ENCODE measurements around the gene LSM14A.
"Not testable (repeated sequence)": the region's sequence is repeated elsewhere in the genome, so short reads cannot be mapped to it uniquely, and the experiment has no call there.

The LSM14A gene

DNA sequence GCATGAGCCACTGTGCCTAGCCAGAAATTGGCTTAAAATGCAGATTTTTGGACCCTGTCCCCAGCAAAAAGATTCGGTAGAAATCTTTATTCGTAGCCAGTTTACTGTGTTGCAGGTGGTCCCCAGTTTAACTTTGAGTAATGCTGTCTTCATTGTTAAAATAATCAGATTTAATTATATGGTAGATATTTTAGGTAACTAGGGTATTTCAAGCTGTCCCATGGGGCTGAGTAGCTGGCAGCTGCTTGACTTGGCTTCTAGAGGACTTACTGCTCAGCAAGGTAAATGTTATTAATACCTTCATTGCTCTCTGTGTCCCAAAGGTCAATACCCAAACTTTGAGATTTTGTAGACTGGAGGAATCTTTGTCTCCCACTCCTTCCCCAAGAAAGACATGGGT is 21.1 kb downstream of the LSM14A start:
- DNase-seq: no peak

DNA sequence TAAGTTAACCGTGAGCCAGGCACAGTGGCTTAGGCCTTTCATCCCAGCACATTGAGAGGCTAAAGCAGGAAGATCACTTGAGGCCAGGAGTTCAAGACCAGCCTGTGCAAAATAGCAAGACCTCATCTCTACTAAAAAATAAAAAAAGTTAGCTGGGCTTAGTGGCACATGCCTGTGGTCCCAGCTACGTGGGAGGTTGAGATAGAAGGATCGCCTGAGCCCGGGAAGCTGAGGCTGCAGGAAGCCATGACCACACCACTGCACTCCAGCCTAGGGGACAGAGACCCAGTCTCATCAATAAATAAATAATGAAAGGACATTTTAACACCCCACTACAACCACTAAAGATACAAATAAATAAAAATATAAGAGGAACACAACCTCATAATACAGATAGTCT is 21.6 kb downstream of the LSM14A start:
- no peak for DNase-seq

DNA sequence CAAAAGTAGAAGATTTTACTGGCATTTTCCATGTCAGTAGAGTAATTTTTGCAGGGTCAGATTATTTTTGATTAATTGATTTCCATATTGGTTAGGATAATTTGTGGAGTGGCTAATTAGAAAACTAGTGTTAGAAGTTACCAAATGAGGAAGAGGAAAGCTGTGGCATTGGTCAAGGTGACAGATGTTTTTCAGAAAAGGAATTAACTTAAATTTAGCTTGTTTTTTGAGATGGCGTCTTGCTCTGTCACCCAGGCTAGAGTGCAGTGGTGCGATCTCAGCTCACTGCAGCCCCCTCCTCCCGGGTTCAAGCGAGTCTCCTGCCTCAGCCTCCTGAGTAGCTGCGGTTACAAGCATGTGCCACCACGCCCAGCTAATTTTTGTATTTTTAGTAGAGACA is 28.8 kb downstream of the LSM14A start:
- DNase-seq: no peak

DNA sequence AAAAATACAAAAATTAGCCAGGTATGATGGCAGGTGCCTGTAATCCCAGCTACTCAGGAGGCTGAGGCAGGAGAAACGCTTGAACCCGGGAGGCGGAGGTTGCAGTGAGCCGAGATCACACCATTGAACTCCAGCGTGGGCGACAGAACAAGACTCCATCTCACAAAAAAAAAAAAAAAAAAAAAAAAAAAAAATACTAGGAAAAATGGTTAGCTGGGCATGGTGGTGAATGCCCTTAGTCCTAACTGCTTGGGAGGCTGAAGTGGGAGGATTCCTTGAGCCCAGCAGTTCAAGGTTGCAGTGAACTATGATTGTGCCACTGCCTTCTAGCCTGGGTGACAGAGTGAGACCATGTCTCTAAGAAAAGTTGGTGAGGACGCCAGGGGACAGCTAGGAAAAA is 33.0 kb downstream of the LSM14A start:
- DNase-seq: not testable (repeated sequence)

DNA sequence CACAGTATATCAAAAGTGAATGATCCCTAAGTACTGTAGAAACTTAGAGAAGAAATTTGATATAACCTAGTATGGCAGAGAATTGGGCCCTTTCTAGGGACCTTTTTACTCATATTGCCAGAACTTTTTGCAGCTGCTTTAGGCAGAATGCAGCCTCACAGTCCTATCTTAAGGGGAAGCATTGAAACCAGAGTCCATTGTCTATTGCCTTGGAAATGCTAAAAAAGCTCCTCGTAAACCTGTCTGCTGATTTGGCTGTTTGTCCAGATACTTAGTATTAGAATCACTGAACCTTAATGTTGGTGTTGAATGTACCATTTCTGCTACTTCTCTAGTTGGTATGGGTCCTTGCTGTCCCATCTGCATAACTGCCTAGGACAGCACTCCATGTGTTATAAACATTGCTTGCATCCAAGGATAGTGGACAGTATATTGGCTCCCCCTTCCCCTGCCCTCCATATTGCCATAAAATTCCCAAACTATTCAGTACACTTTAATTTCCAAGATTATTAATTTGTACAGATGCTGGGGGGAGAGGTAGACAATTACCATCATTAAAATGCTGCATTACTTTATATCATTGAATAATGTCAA is 36.1 kb downstream of the LSM14A start:
- DNase-seq: no peak

DNA sequence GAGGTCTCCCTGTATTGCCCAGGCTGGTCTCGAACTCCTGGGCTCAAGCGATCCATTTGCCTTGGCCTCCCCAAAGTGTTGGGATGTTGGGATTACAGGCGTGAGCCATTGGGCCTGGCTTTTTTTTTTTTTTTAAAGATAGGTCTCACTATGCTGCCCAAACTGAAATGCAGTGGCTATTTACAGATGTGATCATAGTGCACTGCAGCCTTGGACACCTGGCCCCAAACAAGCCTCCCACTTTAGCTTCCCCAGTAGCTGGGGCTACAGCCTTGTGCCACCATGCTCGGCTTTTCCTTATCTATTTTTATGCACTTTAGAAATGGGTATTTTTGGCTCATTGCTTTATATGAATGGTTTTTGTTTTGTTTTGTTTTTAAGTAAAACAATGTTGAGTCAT is 37.4 kb downstream of the LSM14A start:
- DNase-seq: no peak

DNA sequence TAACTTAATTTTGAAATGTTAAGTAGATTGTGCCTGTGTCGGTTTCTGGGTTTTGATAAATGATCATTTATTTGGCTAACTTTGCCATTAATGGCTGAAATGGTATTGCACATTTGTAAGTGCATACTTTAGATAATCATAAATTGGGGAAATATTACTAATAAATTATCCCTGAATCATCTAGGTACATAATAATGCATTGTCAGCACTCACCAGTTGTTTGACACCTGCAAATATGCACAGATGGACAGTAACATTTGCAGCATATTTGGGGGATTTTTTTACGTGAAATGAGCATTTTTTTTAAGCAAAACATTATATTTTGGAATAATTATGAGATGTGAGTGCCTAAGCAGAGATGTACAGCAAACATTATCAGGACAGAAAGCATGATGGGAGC is 41.0 kb downstream of the LSM14A start:
- no peak for DNase-seq

DNA sequence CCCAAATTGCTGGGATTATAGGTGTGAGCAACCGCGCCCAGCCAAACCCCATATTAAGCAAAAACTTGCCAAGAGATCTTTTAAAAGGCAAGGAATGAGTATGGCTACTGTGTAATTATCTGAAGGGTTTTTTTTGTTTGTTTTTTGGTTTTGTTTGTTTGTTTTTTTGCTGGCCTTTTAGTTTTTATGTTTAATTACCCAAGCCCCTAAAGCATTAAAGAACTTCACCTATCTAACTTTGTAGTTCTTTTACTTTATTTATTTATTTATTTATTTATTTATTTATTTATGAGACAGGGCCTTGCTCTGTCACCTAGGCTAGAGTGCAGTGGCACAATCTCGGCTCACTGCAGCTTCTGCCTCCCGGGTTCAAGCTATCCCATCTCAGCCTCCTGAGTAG is 41.7 kb downstream of the LSM14A start:
- DNase-seq: no peak

DNA sequence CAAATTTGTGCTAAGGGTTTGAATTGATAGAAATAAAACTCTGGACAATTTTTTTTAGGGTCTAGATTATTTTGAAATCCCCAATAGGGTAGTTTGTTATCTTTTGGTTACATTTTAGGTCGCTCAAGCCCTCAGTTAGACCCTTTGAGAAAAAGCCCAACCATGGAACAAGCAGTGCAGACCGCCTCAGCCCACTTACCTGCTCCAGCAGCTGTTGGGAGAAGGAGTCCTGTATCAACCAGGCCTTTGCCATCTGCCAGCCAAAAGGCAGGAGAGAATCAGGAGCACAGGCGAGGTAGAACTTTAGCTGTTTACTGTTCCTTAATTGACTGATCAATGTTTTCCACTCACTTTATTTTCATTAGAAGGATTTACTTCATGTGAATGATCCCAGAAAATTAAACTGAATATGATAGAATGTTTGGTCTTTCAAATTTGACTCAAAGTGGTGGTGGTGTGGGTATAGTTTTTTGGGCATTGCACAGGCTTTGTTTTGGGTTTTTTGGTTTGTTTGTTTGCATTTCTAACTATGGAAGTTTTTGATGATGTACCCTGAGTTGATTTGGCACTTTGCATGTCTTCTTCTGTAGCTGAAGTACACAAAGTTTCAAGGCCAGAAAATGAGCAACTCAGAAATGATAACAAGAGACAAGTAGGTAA is 42.8 kb downstream of the LSM14A start:
- no peak for DNase-seq

DNA sequence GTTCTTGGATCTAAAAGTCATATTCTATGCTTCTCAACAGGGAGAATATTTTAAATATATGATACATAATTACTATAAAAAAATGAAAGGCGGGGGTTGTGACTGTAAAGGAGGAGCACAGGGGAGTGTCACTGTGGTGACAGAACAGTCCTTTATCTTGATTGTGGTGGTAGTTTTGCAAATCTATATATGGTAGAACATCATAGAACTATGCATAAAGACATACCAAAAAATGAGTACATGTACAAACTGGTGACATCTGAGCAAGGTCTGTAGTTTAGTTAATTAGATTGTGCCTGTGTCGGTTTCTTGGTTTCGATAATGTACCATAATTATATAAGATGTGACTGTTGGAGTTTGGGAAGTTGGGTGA is 43.3 kb downstream of the LSM14A start:
- no peak for DNase-seq

DNA sequence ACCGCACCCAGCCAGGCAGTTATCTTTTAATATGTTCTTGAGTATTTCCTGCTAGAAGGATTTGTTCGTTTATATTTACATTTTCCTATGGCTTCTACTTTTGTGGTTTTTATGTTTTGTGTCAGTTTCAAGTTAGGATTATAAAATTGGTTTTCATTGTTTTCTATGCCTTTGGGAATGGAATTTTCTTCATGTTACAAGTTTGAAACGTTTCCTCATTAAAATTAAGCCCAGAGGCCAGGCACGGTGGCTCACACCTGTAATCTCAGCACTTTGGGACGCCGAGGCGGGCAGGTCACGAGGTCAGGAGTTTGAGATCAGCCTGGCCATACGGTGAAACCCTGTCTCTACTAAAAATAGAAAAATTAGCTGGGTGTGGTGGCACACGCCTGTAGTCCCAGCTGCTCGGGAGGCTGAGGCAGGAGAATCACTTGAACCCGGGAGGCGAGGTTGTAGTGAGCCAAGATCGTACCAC is 44.5 kb downstream of the LSM14A start:
- DNase-seq: not testable (repeated sequence)

DNA sequence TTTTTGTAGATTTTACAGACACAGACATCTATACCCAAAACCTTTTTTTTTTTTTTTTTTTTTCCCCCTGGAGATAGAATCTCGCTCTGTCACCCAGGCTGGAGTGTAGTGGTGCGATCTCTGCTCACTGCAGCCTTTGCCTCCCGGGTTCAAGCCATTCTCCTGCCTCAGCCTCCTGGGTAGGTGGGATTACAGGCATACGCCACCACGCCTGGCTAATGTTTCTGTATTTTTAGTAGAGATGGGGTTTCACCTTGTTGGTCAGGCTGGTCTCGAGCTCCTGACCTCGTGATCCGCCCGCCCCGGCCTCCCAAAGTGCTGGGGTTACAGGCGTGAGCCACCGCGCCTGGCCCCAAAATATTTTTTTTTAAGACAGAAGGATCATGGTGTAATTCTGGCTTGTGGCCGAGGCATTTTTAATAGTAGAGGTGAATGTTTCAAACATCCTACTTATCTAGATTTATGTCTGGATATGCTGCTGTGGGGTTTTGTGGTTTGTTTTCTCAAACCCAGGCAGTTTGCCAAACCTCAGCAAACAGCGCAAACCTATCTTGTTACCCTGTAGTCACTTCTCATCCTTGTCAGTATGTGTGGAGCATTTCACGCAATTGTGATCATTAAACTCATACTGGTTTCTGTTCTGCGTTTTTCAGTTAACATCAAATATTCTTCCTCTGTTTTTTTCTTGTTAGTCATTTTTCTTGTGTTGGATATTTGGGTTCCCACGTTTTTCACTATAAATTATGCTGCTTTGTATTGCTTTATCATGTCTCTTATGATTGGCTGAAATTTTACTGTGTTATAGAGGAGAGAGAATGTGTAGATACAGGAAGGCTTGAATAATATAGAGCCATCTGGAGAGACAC is 45.9 kb downstream of the LSM14A start:
- peak; percentile 65 for DNase-seq

DNA sequence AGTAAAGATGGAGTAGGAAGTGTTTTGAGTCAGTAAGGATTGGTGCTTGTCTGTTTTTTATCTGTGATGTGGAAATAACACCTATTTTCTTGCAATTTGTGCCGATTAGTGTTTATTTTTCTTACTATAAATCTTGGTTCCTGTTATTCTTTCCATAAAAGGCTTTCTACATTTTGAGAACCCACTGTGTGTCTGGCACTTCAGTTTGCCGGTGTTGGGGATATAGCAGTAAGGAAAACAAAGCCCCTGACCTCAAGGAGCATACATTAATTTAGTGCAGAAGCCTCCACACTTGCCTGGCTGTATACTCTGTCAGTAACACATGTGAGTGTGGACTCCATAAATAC is 46.5 kb downstream of the LSM14A start:
- DNase-seq: no peak

DNA sequence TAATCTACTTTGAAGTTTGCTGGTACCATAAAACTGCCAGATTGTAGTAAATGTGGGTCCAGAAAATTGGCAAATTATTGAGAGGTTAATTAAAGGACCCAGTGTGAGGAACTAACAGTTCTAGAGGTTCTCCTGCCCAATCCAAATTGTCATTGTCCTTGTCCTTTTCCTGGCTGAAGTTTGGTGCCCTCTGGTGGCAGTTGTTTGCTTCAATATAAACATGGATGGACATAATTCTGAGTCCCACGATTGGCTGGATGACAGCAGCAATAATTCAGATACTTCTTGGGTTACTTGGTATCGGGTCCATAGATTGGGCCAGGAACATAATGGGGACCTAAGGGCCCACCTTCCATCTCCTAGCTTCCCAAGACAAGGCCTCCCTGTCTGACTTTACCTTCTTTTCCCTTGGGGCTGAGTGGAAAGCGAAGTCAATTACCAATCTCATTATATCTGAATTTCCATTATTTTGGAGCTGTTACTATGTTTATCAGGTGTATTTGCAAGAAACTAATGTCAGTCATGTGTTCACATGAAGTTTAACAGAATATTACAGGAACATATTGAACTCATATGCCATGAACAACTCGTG is 48.3 kb downstream of the LSM14A start:
- DNase-seq: peak; percentile 75

DNA sequence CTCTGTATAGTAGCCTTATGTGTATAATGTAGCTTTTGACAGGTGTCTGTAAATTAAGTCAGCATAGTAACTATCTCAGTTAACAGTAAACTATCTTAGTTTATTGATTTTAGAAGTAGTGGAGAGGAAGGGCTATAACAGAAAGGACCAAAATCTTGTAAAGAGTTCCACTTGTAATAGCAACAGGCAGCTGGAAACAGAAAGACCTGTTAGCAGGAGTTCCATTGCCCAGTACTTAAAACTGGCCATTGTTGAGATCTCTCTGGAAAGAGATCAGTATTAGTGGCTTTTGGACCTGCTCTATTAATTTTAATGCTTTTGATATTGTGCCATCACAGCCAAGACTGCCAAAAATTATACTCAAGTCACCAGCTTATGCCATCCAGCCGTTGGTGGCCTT is 50.1 kb downstream of the LSM14A start:
- no peak for DNase-seq

DNA sequence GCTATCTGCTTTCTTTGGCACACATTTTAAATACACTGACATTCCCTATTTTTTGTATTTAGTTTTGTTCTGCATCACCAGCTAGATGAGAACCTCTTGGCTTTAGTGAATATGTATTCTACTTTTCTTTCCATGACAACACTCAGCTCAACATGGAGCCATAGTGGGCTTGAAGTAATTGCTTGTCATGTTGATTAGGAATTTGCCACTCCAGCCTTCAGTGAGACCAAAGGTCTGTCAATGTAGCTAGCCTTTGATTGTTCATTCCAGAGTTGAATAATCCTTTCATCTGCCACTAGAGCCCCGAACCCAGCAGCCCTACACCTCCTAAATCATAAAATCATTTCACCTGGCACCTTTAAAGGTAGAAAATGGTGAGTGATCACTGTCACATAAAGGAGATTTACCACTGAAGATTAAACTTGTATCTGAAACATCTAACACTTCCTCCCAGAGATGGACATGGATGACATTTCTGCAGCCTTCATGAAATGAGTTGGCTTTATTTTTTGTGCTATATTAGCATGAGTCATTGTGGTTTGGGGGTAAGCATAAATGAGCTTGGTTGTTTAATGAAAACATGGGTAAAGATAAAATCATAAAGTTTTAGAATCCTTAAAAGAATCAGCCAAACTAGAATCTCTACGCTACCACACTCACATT is 52.8 kb downstream of the LSM14A start:
- no peak for DNase-seq

DNA sequence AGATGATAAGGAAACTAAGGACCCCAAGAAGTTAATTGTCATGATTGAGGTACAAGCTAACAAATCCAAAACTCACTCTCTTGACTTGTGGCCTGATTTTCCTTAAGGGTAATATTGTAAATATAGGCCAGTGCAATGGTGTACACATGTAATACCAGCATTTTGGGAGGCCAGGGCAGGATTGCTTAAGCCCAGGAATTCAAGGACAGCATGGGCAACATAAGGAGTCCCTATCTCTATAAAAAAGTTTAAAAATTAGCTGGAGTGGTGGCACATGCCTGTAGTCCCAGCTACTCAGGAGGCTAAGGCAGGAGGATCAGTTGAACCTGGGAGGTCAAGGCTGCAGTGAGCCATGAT is 53.3 kb downstream of the LSM14A start:
- DNase-seq: no peak

DNA sequence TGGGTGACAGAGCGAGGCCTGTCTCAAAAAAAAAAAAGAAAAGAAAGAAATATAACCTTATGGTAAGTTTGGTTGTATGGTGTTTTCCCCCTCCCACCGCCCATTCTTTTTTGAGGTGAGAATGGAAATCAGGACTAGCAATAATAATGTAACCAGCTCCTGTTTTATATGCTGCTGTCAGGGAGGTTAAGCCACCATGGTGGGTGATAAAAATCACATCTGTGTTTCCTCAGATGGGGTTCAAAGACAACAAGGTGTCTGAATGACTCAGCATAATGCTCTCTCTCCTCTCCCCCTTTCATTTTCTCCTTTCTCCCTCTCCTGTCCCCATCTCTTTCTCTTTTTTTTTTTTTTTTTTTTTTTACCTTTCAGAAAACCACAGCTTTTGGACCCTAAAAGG is 53.7 kb downstream of the LSM14A start:
- no peak for DNase-seq

DNA sequence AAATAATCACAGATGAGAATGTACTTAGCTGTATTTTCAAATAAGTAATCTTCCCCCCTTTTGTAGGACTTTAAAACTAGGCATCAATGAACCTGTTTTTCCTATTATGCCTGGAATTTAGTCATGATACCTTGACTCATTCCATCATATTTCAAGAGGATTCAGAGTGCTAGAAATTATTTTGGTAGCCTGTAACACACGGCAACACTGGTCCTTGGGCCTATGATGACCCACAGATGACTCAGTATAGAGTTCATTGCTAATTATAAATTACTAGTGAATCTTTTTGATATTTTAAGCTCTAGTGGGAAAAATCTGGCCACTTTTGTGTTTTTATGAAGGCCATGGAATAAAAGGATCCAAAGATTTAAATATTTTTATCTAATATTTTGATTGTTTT is 56.0 kb downstream of the LSM14A start:
- no peak for DNase-seq

DNA sequence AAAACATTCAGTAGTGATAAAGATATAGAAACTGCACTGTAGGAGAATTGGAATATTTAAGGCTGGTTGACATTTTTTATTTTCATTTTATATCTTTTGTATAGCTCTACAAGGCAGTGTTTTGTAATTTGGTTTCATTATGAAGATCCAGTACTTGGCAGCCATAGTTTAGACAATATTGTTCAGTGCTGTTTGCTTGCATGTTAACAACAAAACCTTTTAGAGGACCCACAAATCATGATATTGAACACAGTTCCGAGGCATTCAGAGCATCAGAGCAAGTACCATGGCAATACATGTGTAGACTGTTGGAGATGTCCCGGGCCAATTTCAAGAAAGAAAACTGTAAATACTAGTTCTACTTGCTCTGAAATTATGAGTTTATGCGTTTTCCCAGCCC is 56.5 kb downstream of the LSM14A start:
- no peak for DNase-seq

DNA sequence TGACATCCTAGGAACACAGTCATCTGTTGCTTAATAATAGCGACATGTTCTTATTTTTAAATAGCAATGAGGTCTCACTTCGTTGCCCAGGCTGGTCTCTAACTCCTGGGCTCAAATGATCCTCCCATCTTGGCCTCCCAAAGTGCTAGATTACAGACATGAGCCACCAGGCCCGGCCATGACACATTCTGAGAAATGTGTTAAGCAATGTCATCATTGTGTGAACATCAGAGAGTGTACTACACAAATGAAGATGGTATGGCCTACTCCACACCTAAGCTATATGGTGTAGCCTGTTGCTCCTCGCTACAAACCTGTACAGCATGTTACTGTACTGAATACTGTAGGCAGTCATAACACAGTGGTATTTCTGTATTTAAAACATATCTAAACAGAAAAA is 57.4 kb downstream of the LSM14A start:
- no peak for DNase-seq

DNA sequence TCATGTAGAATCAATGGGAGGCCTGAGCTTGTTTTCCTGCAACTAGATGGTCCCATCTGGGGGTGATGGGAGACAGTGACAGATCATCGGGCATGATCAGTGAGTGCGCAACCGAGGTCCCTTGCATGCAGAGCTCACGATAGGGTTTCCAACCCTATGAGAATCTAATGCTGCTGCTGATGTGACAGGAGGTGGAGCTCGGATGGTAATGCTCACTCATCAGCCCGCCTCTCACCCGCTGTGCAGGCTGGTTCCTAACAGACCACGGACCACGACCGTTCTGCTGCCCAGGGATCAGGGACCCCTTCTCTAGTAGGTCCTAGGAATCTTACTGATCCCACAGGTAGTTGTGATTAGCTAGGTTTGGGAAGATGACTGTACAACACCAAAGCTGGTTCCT is 58.5 kb downstream of the LSM14A start:
- no peak for DNase-seq

DNA sequence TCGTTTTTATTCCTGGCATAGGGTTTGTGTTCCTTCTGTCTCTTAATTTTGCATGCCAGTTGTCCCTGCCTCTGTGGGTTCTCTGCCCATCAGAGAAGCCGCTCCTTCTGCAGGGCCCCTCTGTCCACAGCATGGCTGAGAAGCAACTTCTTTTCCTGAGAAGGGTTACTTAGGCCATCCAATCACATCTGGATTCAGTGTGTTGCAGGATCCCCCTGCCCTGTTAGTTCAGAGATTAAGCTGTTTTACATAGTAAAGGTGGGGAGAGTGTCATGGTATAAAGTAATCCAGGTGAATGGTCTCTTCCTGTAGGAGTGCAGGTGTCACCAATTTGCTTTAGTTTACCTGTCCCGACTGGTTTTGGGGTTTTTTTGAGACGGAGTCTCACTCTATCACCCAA is 59.1 kb downstream of the LSM14A start:
- no peak for DNase-seq
